GM12865 (cell line): Measurements from ENCODE around the gene RHEB.
"Not testable (repeated sequence)": the region's sequence is repeated elsewhere in the genome, so short reads cannot be mapped to it uniquely, and the experiment has no call there.

Experiments
- DNase-seq: peaks from one replicate; pipeline ENCODE4 v3.0.0; 2010; ENCODE audit warnings: low read depth
- H3K4me3 ChIP-seq: 2 replicates; pipeline ENCODE4 v1.5.1; 2011; ENCODE audit warnings: mild to moderate bottlenecking, low read depth, low read length, control low read depth
- TF ChIP-seq, protein P1 (sequence below): IDR thresholded peaks from 2 replicates; pipeline ENCODE4 v1.5.1; 2011; ENCODE audit warnings: low read length, control low read depth, low read depth, inconsistent platforms; ENCODE audit not compliant: insufficient read depth; ENCODE audit errors: missing control alignments

RHEB gene

DNA sequence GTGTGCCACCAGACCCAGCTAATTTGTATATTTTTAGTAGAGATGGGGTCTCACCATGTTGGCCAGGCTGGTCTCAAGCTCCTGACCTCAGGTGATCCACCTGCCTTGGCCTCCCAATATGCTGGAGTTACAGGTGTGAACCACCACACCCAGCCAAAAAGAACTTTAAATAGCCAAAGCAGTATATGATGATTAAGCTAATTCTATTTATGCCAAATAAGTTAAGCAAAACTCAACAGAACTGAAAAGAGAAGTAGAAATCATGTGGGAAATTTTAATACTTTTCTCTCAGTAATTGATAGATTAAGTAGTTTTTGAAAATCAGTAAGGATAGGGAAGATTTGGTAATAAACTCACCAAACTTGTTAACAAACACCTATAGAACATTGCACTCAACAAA, 24.5 kb upstream of the RHEB start:
- TF ChIP-seq, protein P1, sequence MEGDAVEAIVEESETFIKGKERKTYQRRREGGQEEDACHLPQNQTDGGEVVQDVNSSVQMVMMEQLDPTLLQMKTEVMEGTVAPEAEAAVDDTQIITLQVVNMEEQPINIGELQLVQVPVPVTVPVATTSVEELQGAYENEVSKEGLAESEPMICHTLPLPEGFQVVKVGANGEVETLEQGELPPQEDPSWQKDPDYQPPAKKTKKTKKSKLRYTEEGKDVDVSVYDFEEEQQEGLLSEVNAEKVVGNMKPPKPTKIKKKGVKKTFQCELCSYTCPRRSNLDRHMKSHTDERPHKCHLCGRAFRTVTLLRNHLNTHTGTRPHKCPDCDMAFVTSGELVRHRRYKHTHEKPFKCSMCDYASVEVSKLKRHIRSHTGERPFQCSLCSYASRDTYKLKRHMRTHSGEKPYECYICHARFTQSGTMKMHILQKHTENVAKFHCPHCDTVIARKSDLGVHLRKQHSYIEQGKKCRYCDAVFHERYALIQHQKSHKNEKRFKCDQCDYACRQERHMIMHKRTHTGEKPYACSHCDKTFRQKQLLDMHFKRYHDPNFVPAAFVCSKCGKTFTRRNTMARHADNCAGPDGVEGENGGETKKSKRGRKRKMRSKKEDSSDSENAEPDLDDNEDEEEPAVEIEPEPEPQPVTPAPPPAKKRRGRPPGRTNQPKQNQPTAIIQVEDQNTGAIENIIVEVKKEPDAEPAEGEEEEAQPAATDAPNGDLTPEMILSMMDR, result no peak
- no peak overlapping the region for H3K4me3 ChIP-seq
- no peak for DNase-seq

DNA sequence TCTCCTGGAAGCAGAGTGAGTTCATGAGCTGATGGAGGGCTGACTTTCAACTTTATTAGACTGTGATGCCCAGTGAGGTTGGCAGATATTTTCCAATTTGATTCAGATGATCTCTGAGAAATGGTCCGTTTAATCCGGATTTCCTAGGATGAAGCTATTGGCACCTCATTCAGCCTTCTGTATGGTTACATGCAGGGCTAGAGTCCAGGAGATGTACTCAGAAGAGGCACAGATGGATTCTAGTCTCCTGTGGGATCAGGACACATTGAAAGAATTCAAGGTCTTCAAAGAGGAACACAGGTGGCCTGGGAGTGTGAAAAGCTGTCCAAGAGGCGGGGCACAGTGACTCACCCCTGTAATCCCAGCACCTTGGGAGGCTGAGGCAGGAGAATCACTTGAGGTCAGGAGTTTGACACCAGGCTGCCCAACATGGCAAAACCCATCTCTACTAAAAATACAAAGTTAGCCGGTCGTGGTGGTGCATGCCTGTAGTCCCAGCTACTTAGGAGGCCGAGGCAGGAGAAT, 23.0 kb upstream of the RHEB start:
- no peak for DNase-seq
- H3K4me3 ChIP-seq, result no peak overlapping the region
- TF ChIP-seq, protein P1, result no peak

DNA sequence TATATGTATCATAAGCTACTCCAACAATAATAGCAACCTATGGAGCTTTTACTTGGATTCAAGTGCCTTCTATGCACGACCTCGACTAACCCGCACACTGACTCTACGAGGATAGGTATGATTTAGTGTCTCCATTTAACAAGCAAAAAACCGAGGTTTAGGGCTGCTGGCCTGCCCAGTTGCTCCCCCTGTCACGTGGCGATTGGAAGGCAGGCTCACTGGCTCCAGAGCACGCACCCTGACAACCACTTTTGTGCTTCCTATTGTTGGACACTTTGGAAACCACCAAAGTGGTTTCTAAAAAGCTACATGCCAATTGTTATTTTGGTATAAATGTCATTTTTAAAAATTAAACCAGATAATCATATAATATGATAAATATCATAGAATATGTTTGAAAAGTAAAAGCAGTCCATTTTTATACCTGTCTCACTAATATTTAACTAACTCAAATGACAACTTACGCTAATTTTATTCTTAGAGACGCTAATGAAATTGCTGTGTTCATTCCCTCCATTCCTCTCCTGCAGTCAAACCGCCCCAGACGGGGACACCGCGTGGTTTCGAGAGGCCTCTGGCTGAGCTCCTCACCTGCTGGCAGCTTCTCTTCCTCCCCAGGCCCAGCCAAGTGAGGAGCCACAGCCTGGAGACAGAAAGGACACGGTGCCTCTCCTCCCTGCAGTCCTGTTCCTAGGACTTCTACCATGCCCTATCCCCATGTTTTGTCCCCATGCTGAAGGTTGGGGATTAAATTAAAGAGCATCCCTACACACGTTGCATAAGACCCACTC, 22.2 kb upstream of the RHEB start:
- TF ChIP-seq, protein P1, result no peak
- H3K4me3 ChIP-seq, result no peak overlapping the region
- DNase-seq, result no peak

DNA sequence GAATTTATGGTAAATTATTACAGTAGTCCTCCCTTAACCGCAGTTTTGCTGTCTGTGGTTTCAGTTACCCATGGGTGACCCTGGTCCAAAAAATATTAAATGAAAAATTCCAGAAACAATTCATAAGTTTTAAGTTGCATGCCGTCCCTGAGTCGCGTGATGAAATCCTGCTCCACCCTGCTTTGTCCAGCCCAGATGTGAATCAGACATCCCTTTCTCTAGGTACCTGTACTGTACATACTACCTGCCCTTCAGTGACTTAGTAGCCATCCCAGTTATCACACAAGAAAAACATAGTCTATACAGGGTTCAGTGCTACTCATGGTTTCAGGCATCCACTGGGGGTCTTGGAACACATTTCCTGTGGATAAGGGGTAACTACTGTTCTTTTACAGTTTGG, 20.5 kb upstream of the RHEB start:
- H3K4me3 ChIP-seq, result no peak overlapping the region
- DNase-seq, result no peak
- TF ChIP-seq, protein P1, result no peak

DNA sequence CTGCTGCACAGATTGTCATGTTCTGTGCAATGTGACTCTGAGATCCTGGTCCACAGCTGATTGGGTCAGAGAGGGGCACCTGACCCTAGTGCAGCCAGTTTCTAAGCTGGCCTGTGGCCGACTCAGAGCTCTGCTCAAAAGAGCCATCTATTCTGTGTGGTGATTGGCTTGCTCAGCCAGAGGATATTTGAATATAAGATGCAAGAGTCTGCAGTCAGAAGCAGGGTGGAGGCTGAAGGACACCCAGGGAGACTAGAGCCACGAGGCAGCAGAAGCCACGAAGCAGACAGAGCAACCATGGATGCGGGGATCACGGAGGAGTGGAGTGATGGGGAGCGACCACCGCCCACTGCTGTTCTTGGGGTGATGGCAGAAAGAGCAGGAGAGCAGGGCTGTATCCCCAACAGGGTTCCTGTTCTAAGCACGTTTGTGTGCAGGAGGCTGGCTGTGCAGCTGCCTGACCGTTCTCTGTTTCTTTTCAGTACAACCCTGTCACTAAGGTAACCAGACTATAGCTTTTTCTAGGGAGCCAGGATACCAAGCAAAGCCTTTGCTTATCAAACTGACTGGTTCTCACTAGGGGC, 19.5 kb upstream of the RHEB start:
- no peak overlapping the region for H3K4me3 ChIP-seq
- TF ChIP-seq, protein P1, result no peak
- peak; percentile 57 for DNase-seq

DNA sequence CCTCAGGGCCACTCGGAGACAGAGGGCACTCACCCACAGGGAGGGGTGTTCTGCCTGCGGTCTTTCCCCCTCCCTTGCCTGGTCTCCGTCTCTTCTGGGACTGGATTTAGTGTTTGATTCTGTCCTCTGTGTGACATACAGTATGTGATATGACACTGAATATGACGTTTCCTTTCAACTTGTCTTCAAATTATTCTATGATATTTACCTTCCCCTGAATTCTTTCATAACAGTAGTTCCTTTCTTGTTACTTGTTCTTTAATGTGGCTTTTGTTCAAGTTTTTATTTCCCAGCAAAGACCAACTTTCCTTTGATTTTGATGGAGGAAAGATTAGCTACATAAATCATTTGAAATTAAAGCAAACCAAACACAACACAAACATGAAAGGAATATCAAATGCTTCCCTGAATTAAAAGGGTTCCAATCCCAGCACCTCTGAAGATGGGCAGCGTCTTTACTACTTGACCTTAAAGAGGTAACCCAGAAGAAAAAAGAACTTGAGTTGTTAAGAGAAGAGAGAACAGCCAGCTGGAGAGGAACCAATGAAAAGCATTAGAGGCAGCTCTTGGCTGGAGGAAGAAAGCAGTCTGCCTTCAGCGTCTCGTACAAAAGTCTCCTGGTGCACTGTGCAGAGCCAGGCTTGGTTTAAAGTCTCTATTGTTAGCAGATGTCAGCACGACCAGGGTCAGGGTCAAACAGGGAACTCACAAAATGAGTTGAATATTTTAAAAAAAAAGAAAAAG, 18.3 kb upstream of the RHEB start:
- no peak for DNase-seq
- TF ChIP-seq, protein P1, result no peak
- no peak overlapping the region for H3K4me3 ChIP-seq

DNA sequence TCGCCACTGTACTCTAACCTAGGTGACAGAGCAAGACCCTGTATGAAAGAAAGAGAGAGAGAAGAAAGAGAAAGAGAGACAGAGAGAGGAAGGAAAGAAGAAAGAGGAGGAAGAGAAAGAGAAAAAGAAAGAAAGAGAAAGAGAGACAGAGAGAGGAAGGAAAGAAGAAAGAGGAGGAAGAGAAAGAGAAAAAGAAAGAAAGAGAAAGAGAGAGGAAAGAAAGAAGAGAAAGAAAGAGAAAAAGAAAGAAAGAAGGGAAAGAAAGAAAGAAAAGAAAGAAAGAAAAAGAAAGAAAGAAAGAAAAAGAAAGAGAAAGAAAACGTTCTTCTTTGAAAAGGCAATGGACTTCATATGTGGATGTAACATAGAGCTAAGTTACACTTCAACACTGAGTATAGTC, 16.5 kb upstream of the RHEB start:
- not testable (repeated sequence) for DNase-seq, H3K4me3 ChIP-seq
